Activated T-cell treated with anti-CD3 and anti-CD28 coated beads for 1 hour (primary cell): ENCODE results near the gene C14orf180.

Experiments
- DNase-seq: peaks from one replicate; pipeline ENCODE4 v3.0.0-alpha.2; 2020; ENCODE audit warnings: low read depth

C14orf180 gene

DNA sequence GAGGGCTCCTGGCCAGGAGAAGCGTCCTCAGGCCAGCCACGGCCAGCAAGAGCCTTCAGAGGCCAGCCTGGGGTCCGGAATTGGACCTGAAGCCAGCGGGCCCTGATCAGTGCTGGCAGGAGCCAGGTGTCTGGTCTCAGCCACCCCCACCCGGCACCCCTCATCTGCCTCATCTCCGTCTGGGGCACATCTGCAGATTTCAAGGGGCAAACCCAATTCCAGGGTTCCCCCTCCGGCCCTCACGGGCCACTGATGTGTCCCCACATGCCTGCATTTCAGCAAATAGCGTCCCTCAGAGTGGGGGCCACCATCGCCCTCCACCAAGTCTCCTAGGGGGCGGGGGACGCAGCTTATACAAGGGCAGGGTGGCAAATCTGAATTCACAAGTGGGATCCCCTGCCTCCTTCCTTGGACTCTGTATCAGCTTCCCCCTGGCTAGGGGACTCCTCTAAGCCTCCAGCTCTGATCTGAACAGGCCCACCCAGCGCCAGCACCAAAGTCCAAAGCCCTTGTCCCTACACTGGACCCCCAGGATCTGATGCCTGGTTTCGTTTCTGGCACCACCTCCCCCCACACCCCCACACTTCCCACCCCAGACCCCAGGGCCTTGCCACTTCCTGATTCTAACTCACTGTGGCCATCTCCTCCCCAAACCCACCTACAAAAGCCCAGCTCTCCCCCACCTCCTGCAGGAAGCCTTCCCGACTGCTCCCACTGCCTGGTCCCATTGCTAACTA, 14.9 kb downstream of the C14orf180 start:
- no peak for DNase-seq

DNA sequence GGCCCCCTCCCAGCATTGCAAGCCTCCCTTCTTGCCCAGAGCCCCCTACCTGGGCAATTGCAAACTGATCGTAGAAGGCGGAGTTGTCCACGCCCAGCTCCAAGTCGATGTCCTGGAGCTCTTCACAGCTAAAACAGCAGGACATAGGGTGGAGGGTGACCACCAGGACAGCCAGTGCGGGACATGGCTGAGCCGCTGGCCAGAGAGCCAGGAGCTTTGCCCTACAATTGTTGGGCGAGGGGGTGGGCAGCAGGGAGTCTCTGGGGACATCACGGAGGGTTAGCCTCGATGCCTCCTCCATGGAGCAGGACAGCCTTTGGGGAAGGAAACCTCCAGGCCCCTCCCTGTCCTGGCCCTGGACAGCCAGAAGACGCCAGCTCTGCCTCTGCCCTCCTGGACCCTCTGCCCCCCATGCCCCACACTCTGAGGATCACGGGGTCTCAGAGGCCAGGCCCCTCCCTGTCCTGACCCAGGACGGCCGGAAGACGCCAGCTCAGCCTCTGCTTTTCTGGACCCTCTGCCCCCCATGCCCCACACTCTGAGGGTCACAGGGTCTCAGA, 15.6 kb downstream of the C14orf180 start:
- DNase-seq, result no peak

DNA sequence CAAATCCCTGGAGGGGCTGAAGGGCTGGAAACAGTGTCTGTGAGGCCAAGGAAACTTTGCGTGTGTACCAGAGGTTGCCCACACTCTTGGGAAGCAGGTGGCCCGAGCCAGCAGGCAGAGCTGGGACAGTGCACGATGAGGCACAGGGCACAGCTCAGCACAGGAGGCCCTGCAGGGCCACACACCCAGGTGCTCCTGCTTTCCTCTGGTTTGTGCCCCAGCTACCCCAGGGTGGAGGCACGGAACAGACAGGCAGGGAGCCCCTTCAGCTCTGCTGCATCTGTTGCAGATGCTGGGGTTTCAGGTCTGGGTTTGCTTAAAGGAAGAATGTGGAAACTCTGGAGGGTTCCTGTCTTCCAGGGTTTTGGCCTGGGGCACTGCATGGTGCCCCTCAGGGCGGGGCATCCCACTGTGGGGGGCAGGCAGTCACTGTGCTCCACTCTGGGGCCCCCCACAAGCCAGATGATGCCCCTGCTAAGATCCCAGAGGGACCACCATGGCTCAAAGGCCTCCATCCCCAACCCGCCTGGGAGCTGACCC, 16.4 kb downstream of the C14orf180 start:
- no peak for DNase-seq

DNA sequence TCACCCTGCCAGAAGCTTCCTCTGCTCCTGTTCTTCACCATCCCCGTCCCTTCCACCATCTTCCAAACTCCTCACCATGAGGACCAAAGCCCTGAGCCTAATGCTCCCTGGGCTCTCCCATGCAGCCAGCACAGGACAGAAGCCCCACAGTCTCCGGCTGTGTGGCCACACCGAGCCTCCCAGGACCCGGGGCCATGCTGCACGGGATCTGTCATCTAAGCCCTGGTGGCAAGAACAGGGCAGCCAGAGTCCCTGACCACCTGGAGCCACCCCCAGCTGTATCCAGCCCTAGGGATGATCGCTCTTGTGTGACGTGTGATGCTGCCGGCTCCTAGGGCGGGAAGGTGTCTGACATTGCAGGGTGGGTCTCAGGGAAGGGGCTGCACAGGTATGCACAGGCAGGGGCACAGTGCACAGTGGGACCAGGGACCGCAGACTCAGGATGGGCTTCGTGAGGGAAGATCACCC, 16.9 kb downstream of the C14orf180 start:
- no peak for DNase-seq

DNA sequence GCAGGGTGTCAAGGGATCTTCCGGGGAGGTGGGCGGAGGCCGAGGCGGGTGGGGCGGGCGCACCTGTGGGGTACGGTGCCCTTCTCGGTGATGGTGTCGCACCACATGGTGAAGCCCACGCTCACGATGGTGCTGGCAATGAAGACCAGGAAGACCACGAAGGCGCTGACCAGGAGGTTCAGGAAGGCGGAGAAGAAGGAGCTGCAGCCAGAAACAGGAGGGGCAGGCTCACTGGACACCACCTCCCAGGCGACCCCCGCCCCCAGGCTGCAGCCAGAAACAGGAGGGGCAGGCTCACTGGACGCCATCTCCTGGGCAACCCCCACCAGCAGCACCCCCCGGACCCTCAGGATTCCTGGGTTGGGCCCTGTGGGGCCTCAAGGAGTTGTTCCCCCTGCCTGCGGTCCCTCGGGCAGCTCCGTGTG, 17.4 kb downstream of the C14orf180 start:
- DNase-seq, result no peak

DNA sequence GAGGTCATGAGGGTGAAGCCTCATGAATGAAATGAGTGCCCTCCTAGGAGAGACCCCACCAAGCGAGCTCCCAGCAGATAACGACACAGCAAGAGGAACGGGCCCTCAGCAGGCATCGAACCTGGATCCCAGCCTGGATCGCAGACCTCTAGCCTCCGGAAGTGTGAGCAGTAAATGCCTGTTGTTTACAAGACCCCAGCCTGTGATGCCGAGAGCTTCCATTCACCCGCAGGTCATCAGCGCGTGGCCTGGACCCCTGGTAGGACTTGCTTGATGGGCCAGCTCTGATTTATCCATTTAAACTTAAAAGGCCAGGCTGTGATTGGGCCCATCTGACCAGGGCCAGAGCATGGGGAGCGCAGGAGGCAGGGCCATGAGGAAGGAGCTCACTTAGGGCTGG, 18.0 kb downstream of the C14orf180 start:
- no peak for DNase-seq

DNA sequence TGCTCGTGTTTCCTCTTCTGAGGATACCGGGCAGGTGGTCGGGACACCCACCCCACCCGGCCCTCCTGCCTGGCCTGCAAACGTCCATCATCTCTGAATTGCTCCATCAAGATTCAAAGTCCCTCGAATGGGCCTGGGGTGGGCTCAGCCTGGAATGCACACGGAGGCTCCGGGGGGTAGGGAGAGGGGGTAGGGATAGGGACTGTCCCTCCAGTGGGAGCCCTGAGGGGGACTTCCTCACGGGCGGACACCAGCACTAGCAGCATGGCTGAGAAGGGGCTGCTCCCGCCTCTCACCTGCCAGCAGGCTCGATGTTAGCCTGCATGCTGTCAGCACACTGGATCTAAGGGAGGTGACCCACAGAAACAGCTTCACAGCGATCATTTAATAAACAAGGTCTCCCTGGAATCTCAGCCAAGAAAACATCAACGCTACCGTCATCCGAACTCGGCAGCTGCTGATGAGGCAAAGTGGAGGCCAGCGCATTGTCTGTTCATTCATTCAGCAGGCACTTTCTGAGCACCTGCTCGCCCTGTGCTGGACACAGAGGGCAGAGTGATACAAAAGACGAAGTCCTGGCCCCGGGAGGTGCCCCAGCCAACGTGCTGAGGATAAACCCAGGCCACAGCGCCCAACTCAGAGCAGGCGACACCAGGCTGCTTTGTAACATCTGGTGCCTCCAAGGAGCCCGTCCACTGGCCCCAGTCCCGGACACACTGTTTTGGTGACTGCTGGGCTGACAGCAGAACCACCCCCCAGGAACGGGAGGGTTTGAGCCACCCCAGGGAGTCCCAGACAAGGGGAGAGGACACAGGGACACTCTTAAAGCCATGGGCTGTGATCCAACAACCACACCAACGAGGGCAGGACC, 18.7 kb downstream of the C14orf180 start:
- DNase-seq, result no peak

DNA sequence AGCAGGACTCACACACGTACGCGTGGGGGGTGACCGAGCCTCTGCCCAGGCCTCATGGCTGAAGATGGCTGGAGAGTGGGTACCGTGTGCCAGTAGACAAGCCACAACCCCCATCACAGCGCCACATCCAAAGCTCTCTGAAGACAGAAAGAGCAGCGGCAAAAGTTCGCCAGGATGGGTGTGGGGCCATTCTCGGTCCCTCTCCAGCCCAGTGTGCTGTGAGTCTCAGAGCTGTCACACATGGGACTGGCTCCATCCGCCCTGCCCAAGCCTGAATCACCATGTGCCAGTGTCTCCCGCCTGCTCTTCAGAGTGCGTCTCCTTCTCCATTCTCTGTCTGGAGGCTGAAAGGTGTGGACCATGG, 19.3 kb downstream of the C14orf180 start:
- DNase-seq, result no peak

DNA sequence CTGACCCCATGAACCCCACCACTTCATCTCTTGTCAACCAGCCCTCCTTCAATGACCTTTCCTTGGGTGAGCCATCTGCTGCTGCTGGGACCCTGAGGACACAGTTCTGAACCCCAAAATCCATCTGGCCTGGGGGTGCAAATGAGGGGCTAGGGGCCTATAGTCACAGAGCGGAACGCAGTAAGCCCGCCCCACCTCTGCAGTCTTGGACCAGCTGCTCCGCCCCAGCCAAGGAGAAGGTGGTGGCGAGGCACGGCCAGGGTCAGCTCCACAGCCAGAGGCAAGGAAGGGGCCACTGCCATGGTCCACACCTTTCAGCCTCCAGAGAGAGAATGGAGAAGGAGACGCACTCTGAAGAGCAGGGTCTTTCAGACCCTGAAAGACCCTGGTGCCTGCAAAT, 19.9 kb downstream of the C14orf180 start:
- DNase-seq, result no peak

DNA sequence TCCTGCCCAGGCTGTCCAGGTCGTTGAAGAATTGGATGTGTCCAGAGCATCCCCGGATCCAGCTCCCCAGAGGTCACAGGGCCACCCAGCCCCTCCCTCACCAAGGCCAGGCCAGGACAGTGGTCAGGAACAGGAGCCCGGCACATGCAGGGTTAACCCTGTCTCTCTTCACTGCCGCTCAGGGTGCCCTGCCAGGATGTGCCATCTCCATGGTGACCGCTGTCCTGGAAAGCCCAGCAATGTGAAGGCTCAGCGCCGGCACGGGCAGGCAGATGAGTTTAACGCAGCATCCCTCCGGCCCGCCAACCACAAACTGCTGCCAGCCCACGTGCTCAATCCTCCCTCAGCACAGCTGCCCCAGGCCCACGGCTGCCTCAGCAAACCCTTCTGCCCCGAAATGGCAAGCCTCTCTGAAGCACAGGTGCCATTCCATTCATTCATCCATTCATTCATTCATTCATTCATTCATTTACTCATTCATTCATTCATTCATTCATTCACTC, 20.6 kb downstream of the C14orf180 start:
- no peak for DNase-seq

DNA sequence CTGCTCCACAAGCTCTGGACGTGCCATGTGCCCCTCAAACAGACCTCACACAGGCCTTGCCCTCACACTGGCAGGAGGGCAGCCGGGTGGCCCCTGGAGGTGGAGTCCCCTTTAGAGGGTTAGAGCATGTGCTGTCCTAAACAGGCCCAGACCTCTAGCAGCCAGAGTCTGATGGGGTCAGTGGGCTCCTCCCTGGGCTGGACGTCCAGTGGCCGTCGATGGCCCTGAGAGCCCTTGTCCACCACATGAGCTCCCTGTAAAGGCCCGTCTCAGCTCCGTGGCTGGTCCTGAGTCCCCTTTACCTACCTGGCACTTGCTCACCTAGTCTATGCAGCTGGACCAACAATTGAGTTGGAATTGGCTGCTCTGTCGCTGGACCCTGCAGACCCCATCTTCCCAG, 21.2 kb downstream of the C14orf180 start:
- DNase-seq, result no peak

DNA sequence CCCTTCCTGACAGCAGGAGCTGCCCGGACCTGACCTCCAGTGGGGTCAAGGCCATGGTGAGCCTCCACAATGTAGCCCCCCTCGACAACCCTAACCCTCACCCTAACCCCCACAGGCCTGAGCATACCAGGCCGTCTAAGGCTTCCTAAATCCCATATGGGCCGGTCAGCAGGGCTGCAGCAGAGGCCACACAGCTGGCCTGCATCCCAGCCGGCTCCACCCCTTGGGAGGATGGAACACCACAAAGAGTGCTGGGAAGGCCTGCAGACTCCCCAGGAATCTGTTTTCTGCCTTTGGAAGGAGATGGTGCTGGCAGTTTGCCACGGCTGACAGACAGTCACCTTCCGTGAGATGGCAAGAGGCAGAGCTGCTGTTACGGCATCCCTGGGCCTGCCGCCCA, 22.2 kb downstream of the C14orf180 start:
- no peak for DNase-seq

DNA sequence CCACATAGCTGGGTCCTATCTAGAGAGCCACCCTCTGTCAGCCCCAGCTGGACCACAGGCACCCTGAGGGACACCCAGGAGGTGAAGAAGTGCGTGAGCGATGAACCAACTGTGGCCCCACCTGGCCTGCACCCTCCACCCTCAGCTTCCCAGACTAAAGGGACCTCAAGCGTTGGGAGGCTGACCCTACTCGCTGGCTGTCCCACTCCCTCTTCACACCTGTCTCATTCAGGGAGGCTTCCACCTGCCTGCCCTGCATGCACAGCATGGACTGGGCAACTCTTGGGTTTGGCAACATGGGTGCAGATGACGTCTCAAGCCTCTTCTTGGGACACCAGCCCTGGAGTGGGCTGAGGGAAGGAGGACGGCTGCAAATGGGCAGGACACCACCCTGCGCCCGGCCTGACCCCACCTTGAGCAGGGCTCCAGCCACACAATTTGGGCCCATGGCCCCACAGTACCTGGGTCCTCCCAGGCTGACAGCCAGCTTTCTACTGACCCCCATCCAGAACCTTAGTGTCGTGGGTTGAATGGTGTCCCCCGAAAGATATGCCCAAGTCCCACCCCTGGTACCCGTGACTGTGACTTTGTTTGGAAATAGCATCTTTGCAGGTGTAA, 22.9 kb downstream of the C14orf180 start:
- no peak for DNase-seq

DNA sequence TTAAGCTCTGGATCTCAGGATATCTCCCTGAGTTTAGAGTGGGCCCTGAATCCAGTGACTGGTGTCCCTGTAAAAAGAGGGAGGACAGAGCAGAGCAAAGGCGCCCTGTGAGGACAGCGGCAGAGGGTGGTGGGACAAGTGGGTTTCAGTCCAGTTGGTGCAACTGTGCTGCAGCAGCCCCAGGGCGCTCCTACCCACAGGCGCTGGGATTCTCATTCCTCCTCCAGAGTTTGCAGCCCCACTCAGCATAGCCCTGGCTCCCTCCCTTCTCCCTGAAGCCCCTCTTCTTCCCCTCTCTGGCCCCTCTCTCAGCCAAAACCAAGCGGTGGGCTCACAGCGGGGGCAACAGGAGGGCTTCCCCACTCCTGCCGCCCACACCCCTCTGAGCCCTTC, 23.4 kb downstream of the C14orf180 start:
- no peak for DNase-seq

DNA sequence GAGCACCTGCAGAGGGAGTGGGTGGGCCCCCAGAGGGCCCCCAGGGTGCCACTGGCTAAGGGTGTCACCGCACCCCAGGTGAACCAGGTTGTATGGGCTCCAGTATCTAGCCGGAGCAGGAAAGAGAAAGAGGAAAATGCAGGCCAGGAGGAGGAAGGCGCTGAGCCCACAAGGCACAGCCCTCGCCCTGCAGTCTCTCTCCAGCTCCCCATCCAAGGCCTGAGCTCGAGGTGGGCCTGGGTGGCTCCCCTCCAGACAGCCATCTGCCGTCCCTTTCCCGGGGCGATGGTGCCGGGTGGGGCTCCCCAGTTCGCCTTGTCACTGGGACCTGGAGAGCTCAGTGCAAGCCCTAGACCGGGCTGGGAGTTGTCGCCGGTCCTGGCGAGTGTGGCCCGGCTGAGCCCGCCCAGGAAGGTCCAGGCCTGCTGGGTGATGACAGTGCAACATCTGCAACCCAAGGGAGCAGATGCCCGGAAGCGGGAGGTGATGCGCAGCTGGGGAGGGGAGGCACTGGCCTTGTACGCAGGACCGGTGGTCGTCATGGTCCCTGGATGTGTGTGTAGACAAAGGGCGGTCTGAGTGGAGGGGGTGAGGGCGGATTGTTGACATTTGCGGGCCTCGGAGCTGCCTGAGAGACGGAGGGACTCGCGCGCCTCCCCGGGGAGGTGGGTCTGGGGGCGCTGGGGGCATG, 24.3 kb downstream of the C14orf180 start:
- DNase-seq, result no peak

DNA sequence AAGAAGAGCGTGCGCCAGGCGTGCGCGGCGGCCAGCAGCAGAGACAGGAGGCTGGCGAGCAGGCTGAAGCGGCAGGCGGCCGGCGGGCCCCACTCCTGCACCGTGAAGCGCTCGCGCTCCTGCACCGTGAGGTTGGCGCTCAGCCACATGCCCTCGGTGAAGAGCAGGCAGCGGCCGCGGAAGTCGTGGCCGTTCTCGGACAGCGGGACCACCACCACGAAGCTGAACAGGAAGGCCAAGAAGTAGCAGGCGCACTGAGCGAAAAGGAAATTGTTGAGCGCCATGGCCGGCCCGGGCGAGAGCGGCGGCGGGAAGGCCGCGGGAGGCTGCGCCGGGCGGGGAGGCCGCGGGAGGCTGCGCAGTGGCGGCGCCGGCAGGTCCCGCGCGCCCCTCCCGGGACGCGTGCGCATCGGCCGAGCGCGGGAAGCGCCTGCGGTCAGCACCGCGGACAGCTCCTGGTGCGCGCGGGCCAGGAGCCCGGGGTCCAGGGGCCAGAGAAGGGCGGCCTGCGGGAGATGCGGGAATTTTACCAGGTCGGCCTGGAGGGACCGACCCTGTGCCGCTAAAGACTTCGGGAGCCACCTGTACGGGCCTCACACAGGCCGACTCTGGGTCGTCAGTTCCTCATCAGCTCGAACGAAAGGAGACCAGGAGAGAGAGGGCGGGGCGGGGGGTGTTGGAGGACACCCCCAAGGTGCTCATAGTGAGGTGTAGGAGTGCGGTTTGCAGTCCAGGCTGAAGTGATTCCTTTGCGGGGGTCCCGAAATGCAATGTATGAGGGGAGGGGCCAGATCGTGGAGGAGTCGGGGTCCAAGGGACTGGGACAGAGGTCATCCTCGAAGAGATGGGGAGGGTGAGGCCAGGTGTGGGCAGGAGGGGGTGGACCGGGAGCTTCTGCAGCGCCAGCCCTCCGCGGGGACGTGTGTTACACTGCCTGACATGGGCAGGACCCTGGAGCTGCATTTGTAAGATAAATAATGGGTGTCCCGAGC, 25.2 kb downstream of the C14orf180 start, which contains the start of gene TMEM179:
TSS of gene TMEM179 (minus strand) at position 315 of the 992 bp plus-strand sequence. CDS start at position 284, 31 bp downstream.
- DNase-seq, result no peak

DNA sequence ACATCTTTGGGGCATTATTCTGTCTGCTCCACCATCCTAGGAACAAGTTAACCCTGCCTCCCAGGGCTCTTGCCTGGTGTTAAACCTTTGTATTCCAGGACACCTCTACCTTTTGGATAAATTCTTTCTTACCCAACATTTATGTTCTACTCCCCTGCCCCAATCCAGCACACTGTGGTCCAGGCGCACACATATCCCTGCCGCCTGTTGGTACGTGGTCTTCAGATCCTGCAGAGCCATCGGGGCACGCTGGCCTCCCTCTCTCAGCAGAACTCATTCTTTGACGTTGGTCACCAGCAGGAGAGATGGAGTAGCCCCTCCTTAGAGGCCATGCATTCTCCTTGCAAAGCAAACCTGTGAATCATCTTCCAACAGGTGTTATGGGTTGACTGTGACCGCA, 30.1 kb downstream of the C14orf180 start:
- no peak for DNase-seq

DNA sequence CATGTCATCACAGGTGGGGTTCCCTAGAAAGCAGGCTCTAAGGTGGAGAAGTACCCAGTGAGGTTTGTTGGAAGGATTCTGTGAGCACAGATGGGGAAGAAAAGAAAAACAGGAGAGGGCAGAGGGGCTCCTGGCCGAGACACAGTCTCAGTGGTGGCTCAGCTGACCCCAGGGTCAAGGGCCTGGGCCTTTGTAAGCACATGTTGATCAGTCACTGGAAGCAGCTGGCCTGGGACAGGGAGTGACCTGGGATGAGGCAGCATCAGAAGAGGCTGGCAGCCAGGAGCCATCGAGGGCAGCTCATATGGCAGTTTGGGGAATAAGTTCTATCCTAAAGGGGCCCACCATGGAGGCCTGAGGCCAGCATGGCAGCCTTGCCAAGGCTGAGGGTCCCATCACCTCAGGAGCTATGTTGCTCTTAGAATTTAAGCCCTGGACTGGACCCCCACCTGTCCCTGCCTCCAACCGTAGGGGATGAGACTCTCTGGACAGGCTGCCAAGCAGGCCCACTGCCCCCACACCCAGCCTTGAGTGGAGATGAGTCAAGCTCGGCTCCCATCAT, 31.3 kb downstream of the C14orf180 start:
- DNase-seq, result no peak

DNA sequence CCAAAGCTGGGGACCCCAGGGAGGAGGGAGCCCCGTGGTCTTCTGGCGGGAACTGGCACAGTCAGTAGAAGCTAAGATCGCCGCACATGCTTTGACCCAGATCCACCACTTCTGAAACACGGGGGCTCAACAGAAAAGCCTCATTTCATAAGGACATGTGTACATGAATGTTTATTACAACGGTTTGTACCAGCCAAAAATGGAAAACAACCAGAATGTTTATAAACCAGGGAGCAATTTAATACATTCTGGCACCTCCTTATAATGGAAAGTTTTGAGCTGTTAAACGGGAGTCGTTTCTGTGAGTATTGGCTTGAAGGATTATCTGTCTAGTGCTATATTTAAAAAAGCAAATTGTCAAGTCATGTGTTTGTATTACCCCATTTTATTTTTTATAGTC, 32.3 kb downstream of the C14orf180 start:
- DNase-seq, result no peak
